ENCODE measurements around the gene TCERG1L.

DNA sequence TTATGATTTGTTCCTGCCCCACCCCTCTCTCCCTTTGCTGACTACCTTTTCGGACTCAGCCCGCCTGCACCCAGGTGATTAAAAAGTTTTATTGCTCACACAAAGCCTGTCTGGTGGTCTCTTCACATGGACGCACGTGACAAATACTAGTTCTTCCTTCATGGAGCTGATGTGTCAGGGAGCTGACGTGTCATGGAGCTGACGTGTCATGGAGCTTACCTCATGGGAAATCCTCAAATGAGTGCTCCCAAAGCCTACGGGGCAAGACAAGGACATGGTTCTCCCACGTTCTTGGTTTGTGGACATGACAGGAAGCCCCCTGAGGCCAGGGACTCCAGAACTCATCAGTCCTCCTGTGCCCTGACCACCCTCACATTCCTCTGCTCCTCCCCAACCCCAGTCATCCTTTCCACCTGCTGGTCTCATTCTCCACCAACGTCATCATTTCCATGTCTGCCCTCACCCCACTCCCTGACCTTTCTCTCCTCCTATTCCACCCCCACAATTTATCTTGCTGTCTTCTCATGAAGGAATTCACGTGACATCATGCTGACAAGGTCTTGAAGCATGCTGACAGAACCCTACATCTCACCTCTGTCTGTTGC is 261.3 kb downstream of the TCERG1L start:
- TF ChIP-seq, protein P1, sequence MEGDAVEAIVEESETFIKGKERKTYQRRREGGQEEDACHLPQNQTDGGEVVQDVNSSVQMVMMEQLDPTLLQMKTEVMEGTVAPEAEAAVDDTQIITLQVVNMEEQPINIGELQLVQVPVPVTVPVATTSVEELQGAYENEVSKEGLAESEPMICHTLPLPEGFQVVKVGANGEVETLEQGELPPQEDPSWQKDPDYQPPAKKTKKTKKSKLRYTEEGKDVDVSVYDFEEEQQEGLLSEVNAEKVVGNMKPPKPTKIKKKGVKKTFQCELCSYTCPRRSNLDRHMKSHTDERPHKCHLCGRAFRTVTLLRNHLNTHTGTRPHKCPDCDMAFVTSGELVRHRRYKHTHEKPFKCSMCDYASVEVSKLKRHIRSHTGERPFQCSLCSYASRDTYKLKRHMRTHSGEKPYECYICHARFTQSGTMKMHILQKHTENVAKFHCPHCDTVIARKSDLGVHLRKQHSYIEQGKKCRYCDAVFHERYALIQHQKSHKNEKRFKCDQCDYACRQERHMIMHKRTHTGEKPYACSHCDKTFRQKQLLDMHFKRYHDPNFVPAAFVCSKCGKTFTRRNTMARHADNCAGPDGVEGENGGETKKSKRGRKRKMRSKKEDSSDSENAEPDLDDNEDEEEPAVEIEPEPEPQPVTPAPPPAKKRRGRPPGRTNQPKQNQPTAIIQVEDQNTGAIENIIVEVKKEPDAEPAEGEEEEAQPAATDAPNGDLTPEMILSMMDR (IDR thresholded peaks at IDR 0.05; ENCODE audit: insufficient read depth, low read depth, low read length), result no peak
- no peak for TF ChIP-seq EZH2 (IDR thresholded peaks at IDR 0.05; ENCODE audit: insufficient read depth, low read length)
